ENCODE results near the gene ITPA. TPM values are rescaled to one million over a fixed set of nuclear protein-coding genes. Genes with fewer than 3 reads are reported as not detected.
"Not testable (repeated sequence)": the region's sequence is repeated elsewhere in the genome, so short reads cannot be mapped to it uniquely, and the experiment has no call there.

ITPA gene
- total and polyA plus RNA-seq, 10 of the 15 experiments (the other 5 are each of a cell fraction or from before 2014, with no cell fraction given) = 5.5 to 124 (median 66.3) TPM

DNA sequence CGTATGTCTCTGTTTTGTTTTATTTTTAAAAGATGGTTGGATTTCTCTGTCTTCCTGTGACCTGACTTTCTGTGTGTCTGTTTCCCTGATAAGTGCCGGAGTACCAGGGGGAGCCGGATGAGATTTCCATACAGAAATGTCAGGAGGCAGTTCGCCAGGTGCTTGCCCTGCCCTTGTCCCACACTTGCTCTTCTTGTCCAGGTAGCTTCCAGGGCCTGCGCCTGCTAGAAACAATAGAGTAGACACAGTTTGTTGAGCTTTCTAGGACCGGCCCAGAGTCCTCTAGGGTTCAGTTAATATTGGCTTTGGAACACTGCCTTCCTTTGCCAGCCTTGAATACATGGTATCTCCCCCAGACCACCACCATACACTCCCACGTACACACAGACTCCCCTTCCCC, 3.9 kb downstream of the ITPA start (continued):
- TF ChIP-seq, protein P1, sequence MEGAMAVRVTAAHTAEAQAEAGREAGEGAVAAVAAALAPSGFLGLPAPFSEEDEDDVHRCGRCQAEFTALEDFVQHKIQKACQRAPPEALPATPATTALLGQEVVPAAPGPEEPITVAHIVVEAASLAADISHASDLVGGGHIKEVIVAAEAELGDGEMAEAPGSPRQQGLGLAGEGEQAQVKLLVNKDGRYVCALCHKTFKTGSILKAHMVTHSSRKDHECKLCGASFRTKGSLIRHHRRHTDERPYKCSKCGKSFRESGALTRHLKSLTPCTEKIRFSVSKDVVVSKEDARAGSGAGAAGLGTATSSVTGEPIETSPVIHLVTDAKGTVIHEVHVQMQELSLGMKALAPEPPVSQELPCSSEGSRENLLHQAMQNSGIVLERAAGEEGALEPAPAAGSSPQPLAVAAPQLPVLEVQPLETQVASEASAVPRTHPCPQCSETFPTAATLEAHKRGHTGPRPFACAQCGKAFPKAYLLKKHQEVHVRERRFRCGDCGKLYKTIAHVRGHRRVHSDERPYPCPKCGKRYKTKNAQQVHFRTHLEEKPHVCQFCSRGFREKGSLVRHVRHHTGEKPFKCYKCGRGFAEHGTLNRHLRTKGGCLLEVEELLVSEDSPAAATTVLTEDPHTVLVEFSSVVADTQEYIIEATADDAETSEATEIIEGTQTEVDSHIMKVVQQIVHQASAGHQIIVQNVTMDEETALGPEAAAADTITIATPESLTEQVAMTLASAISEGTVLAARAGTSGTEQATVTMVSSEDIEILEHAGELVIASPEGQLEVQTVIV (IDR thresholded peaks at IDR 0.05; ENCODE audit: borderline replicate concordance, partially characterized antibody) = no peak

DNA sequence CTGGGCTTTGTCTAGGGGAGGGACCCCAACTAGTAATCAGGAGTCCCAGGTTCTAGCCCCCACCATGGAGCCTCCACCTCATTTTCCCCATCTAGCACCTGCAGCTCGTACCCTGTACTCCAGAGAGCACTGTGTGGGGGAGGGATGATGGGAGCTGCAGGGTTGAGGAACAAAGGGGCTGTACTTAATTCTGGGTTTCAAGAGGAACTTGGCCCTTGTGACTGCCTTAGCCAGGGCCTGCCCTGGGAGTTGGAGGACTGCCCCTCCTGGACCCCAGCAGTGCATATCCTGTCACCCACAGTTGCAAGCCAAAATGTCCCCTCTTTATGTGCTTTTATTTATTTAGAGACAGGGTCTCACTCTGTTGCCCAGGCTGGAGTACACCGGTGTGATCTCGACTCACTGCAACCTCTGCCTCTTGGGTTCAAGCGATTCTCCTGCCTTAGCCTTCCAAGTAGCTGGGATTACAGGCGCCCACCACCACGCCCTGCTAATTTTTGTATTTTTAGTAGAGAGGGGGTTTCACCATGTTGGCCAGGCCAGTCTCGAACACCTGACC, 6.1 kb downstream of the ITPA start:
- DNase-seq (ENCODE audit: low read depth, low spot score); H3K36me3 ChIP-seq (ENCODE audit: control insufficient read depth in 2 of 2, insufficient read depth in 2 of 2, low read length in 1 of 2); CTCF ChIA-PET; H3K27ac ChIP-seq (ENCODE audit: control insufficient read depth, insufficient read depth); in situ Hi-C loops (cut with MboI); H2AFZ ChIP-seq (ENCODE audit: control insufficient read depth, low read depth, low read length); ATAC-seq; SMC1A ChIA-PET (ENCODE audit: uncharacterized antibody, unreplicated experiment); H3K4me3 ChIP-seq; H3K9me3 ChIP-seq (replicated peaks; ENCODE audit: control insufficient read depth, insufficient read depth, low read length); POLR2A ChIA-PET; H4K20me1 ChIP-seq (ENCODE audit: control insufficient read depth, insufficient read depth); H3K9ac ChIP-seq (ENCODE audit: control insufficient read depth, insufficient read depth, low read length); H3K4me1 ChIP-seq (ENCODE audit: control insufficient read depth, insufficient read depth, low read length); BruUV-seq (replicated peaks); H3K27me3 ChIP-seq (replicated peaks in 1 of 2; ENCODE audit: control insufficient read depth in 2 of 2, insufficient read depth in 2 of 2, low read length in 1 of 2); FAIRE-seq; RAD21 ChIA-PET (ENCODE audit: unreplicated experiment); H3K4me2 ChIP-seq (ENCODE audit: control insufficient read depth, insufficient read depth): not testable (repeated sequence)
- intact Hi-C loops (cut with micrococcal nuclease; ENCODE audit: unreplicated experiment) = loop anchor here (5.0 kb wide), 1 partner anchor 497 kb away; the partner anchor contains the start of gene SIGLEC1
- 97% methylated on average over 7 of the region's 7 CpGs for WGBS (ENCODE audit: insufficient coverage, insufficient replicate concordance, low lambda C conversion rate, missing lambda C conversion rate)
- H3K79me2 ChIP-seq (ENCODE audit: control insufficient read depth, insufficient read depth, low read length) = peaks cover 12% of the 10 kb centered on the region
